Measurements from ENCODE around the gene CCSER1.
"Not testable (repeated sequence)": the region's sequence is repeated elsewhere in the genome, so short reads cannot be mapped to it uniquely, and the experiment has no call there.

Gene CCSER1

GRCh38 chr4:91226867-91227266 is 1099.7 kb downstream of the CCSER1 start:
- DNase-seq, result no peak

GRCh38 chr4:91228659-91229058 is 1101.5 kb downstream of the CCSER1 start:
- no peak for DNase-seq

- no peak for DNase-seq
These were observed 1106.0 kb downstream of the CCSER1 start for GRCh38 chr4:91233164-91233563.

GRCh38 chr4:91243132-91243531 is 1115.9 kb downstream of the CCSER1 start:
- DNase-seq, result no peak

GRCh38 chr4:91256043-91256442 is 1128.8 kb downstream of the CCSER1 start:
- no peak for DNase-seq

GRCh38 chr4:91256751-91257150 is 1129.6 kb downstream of the CCSER1 start:
- no peak for DNase-seq

DNA sequence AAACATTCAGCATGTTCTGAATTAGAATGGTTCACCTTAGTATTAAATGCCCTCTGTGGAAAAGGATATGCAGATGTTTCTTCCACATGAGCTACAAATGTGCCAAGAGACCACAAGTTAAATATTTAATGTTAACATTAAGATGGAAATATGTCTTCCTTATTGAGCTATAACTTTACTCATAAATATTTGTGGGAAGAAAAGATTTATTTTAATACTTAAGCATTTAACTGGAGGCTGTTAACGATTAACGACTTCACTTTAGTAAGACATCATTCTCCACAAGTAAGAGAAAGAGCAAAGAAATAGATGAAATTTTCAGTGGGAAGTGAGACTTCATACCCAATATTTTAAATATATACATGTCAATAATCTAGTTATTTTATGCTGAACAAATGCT is 1130.5 kb downstream of the CCSER1 start:
- DNase-seq, result no peak

DNA sequence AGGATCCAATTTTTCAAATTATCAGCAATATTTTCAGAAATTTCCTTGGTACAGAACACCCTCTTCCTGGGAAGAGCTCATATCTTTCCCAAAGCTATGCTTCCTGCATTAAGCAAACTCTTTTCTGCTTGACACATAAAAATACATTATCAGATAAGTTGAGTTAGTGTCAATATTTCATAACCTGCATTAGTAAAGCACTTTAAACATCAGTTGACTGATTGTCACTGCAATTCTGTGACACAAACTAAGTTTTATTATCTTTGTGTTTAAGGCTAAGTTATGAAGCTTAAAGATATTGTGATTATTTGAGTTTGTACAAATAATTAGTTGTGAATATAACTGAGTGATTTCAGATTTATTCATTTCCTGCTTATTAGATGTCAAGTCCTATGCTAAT is 1131.1 kb downstream of the CCSER1 start:
- no peak for DNase-seq

- DNase-seq, result no peak
These were observed 1140.3 kb downstream of the CCSER1 start for GRCh38 chr4:91267543-91267942.

DNA sequence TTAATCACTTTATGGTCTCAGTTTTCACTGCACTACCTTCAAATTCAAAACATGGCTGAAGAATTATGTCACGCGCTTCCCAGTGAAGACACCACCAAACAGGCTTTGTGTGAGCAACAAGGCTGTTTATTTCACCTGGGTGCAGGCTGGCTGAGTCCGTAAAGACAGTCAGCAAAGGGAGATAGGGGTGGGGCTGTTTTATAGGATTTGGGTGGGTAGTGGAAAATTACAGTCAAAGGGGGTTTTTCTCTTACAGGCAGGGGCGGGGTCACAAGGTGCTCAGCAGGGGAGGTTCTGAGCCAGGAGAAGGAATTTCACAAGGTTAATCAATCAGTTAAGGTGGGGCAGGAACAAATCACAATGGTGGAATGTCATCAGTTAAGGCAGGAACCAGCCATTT is 1141.3 kb downstream of the CCSER1 start:
- not testable (repeated sequence) for DNase-seq

DNA sequence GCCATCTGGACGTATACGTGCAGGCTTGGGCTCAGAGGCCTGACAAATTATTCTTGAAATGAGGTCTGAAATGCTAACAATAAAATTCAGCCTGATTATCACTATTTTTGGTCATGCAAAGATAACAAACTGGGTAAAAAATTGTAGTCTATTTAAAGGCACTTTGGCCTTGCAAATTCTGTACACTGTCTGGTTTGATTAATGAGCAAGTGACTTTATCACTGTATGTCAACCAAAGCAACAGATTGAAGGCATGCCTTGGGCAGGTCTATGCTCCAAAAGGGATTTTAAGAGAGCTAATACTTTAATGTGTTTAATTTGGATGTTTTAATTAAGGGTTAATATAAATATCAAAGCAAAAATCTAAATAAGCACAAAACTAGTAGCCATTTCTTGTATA is 1141.7 kb downstream of the CCSER1 start:
- DNase-seq, result no peak

DNA sequence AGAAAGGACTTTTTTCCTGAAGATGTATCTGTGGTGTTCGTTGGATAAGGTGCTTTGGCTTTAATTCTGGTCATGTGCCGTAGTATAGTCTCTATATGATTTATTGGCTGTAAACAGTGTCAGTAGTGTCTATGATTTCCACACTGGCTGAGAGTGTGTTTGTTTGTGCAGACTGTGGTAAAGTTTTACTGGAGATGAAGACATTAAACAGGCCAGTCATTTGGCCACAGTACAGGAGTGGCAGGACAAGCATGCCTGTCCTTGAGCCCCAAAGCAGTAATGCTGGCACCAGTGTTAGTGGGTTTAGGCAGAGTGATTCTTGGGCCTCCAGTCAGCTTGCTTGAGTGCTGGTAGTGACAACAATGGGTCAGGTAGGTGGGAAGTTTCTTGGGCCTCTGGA is 1152.7 kb downstream of the CCSER1 start:
- DNase-seq, result no peak

GRCh38 chr4:91280551-91281290 is 1153.5 kb downstream of the CCSER1 start:
- no peak for DNase-seq

- no peak for DNase-seq
These were observed 1155.0 kb downstream of the CCSER1 start for GRCh38 chr4:91282217-91282616.

- DNase-seq, result no peak
These were observed 1156.6 kb downstream of the CCSER1 start for GRCh38 chr4:91283726-91284230.

DNA sequence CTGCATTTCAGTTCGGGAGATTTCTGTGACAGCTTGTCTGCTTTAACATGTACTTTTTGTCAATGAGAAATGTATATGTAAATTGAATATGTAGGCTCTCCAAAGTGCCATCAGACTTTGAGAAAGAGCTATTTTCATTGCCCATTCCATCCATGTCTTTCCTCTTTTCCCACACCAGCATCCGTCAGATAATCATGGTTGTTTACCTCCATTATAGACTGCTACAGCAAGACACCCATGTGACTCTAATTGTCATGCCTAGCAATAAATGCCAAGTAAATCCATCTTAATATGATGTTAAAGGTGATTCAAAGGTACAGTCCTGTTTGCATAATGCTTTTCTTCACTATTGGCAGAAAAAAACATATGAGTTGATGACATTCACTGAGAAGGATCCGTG is 1157.3 kb downstream of the CCSER1 start:
- no peak for DNase-seq

GRCh38 chr4:91285487-91285886 is 1158.3 kb downstream of the CCSER1 start:
- DNase-seq, result no peak

DNA sequence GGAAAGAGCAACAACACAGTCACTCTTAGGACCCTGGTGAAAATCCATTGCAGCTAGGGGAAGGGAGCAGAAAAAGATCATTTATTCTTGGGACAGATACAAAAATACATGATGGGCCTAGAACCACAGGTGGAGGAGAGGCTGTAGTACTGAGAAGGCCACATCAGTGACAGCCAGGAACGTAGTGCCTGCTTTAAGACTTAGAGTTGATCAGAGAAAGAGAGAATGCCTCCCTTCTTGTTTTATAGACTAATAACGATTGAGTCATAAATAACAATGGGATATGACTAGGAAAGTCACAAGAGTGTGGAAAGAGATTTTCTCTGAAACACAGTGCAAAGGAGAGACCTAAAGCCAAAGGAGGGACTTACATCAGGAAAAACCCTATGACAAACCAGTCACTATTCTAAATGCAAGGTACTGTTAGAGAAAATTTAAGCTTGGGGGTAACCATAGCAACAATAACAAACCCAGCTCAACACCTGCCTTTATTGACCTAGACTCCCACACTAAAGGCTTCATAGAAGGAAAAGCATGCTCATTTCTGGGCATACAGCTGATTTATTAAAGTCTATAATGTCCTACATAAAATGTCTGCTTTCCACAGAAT is 1161.6 kb downstream of the CCSER1 start:
- DNase-seq, result no peak

- DNase-seq, result no peak
These were observed 1171.0 kb downstream of the CCSER1 start for GRCh38 chr4:91298156-91298700.

GRCh38 chr4:91298824-91299223 is 1171.6 kb downstream of the CCSER1 start:
- DNase-seq, result no peak

DNA sequence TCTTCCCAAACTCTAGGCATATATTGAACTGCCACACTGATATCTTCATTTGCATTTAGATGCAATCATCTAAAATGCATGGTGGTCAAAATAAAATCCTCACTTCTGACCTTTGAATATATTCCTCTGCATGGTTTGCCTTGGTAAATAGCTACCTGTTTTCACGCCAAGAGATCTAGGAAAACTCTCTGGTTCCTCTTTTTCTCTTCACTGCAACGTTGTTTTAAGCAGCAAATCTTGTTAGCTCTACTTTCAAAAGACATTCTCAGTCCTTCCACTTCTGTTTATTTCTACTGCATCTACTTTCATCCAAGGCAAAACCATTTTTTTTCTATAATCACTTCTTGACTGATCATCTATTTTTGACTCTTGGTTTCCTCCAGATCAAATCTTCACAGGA is 1174.9 kb downstream of the CCSER1 start:
- DNase-seq, result no peak

DNA sequence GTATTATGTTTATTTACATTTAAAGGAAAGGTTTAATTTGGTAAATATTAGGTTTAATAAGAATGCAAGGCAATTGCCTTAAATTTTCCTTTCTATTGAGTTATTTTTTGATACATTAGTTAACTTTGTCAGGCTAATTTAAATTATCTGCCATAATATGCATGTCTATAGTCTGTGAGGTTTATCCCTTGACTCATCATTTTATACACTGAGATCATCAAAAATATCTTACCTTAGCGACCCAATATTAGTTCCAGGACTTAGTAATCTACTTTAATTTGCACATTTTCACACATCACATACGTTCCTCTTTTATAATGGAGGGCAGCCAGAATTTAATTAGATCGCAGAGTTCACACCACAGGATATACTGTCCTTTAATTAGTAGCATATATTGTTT is 1177.1 kb downstream of the CCSER1 start:
- no peak for DNase-seq

- no peak for DNase-seq
These were observed 1190.2 kb downstream of the CCSER1 start for GRCh38 chr4:91317434-91317833.

GRCh38 chr4:91319556-91320268 is 1192.5 kb downstream of the CCSER1 start:
- DNase-seq, result no peak

Data from NCI-H1694 treated with DMSO at 0.1 percent for 48 hours (cell line).